SU-DHL-6 (cell line): ENCODE results near the gene DOCK6.

Source experiments
- H2AFZ ChIP-seq: fragments of 200-600 bp; sonication (generic); 2 replicates; pipeline ENCODE4 v1.6.1; 2014; ENCODE audit warnings: low read depth, mild to moderate bottlenecking, moderate library complexity, mixed read lengths, antibody characterized with exemption, low read length; ENCODE audit not compliant: severe bottlenecking
- H3F3A ChIP-seq: fragments of 200-600 bp; shearing (Covaris generic); 2 replicates; pipeline ENCODE4 v1.6.0; 2016; ENCODE audit warnings: antibody characterized with exemption, mild to moderate bottlenecking; ENCODE audit not compliant: insufficient read depth
- H3K27ac ChIP-seq: fragments of 200-600 bp; sonication (generic); 2 replicates; pipeline ENCODE4 v1.5.1; 2016; ENCODE audit warnings: low read depth, mild to moderate bottlenecking, low read length, moderate library complexity, mixed read lengths
- H3K27me3 ChIP-seq: fragments of 200-600 bp; sonication (generic), shearing (Covaris generic); 2 replicates; pipeline ENCODE4 v1.6.0; 2014; ENCODE audit warnings: mild to moderate bottlenecking, low read length
- H3K36me3 ChIP-seq: fragments of 200-600 bp; sonication (generic); 2 replicates; pipeline ENCODE4 v1.6.1; 2014; ENCODE audit warnings: mild to moderate bottlenecking, low read length, mixed read lengths
- H3K4me2 ChIP-seq: fragments of 300-600, 200-600 bp; shearing (Covaris generic), sonication (generic); 2 replicates; pipeline ENCODE4 v1.6.0; 2014; ENCODE audit warnings: low read length, low read depth, mild to moderate bottlenecking; ENCODE audit not compliant: poor library complexity, severe bottlenecking
- H3K4me3 ChIP-seq: fragments of 200-600 bp; sonication (generic); 2 replicates; pipeline ENCODE4 v1.5.1; 2014; ENCODE audit warnings: antibody characterized with exemption, low read length, mild to moderate bottlenecking, mixed read lengths; ENCODE audit not compliant: insufficient read depth, poor library complexity, severe bottlenecking
- H3K79me2 ChIP-seq: fragments of 200-600 bp; sonication (generic); 2 replicates; pipeline ENCODE4 v1.6.1; 2014; ENCODE audit warnings: mild to moderate bottlenecking, low read length, moderate library complexity; ENCODE audit not compliant: insufficient read depth
- H3K9ac ChIP-seq: fragments of 200-600 bp; sonication (generic); 2 replicates; pipeline ENCODE4 v1.7.0; 2014; ENCODE audit warnings: mild to moderate bottlenecking, low read length
- H3K9me2 ChIP-seq: fragments of 200-600 bp; sonication (generic); replicated peaks from 2 replicates; pipeline ENCODE4 v1.6.1; 2014; ENCODE audit warnings: low read length; ENCODE audit not compliant: insufficient read depth
- H3K9me3 ChIP-seq: fragments of 200-600 bp; sonication (generic); 2 replicates; pipeline ENCODE4 v1.6.1; 2014; ENCODE audit warnings: low read length, mixed read lengths; ENCODE audit not compliant: insufficient read depth
- H4K20me1 ChIP-seq: fragments of 200-600 bp; sonication (generic); 2 replicates; pipeline ENCODE4 v1.6.1; 2014; ENCODE audit warnings: low read depth, mild to moderate bottlenecking, antibody characterized with exemption, low read length, moderate library complexity, mixed read lengths
- EZH2phosphoT487 ChIP-seq: fragments of 200-600 bp; sonication (generic), shearing (Covaris generic); conservative IDR thresholded peaks from 2 replicates; pipeline ENCODE4 v1.6.1; 2018; ENCODE audit warnings: mild to moderate bottlenecking, antibody characterized with exemption, low read length, moderate library complexity, mixed read lengths
- TF ChIP-seq, protein P1 (sequence below): fragments of 200-600 bp; sonication (generic); IDR thresholded peaks from one replicate; pipeline ENCODE4 v1.5.1; 2017; ENCODE audit warnings: antibody characterized with exemption, mild to moderate bottlenecking, low read length, moderate library complexity; ENCODE audit not compliant: insufficient read depth, poor library complexity, severe bottlenecking

Gene DOCK6

DNA sequence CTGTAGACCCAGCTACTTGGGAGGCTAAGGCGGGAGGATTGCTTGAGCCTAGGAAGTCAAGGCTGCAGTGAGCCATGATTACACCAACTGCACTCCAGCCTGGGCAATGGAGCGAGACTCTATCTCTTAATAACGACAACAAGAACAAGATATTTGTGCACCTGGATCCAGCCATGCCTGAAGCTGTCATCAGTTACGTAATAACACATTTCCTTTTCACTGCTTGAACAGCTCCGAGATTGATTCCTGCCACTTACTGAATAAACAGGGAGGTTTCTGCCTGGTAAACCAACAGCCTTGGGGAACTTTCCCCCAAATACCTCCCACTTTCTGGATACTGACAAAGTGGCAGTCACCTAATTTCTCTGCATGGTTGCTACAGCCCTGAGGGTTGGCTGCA lies 70.4 kb downstream of the DOCK6 start:
- Histone ChIP-seq H3K9me3 (no peaks in the 10 kb centered on the region), H3K27ac (peak overlapping the region; percentile 80), H2AFZ (no peak overlapping the region), H3K27me3 (no peaks in the 10 kb centered on the region), H3K9me2 (no peaks in the 10 kb centered on the region), H4K20me1 (no peaks in the 10 kb centered on the region), H3K4me3 (no peak overlapping the region), H3K79me2 (no peaks in the 10 kb centered on the region), H3K4me2 (peak overlapping the region; percentile 54), H3F3A (0 out of 2 replicates have a peak, but pooled peaks cover 4% of the 10 kb centered on the region), H3K9ac (0 out of 2 replicates have a peak overlapping the region, but pooled peaks have one; percentile 17), H3K36me3 (no peaks in the 10 kb centered on the region)
- TF ChIP-seq, protein P1, sequence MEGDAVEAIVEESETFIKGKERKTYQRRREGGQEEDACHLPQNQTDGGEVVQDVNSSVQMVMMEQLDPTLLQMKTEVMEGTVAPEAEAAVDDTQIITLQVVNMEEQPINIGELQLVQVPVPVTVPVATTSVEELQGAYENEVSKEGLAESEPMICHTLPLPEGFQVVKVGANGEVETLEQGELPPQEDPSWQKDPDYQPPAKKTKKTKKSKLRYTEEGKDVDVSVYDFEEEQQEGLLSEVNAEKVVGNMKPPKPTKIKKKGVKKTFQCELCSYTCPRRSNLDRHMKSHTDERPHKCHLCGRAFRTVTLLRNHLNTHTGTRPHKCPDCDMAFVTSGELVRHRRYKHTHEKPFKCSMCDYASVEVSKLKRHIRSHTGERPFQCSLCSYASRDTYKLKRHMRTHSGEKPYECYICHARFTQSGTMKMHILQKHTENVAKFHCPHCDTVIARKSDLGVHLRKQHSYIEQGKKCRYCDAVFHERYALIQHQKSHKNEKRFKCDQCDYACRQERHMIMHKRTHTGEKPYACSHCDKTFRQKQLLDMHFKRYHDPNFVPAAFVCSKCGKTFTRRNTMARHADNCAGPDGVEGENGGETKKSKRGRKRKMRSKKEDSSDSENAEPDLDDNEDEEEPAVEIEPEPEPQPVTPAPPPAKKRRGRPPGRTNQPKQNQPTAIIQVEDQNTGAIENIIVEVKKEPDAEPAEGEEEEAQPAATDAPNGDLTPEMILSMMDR = no peak
- no peak for TF ChIP-seq EZH2phosphoT487

DNA sequence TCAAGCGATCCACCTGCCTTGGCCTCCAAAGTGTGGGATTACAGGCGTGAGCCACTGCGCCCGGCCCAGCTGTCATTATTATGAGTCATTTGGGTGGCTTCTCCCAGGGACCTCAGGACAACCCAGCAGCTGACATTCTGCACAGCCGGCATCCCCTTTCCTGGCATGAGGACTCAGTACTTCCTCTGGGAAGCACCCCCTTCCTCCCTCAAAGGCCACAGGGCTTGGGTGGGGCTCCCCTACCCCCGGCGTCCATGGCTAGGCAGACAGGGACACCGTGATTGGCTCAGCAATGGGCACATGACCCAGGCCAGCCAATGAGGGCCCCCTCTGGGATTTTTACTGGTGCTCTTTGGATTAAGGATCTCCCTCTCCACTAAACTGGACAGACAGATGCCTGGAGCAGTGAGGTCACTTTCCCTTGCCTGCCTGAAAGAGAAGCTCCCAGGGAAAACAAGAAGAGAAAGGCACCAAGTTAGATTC lies 71.0 kb downstream of the DOCK6 start:
- H3K9ac ChIP-seq = peak overlapping the region; percentile 17; the same call in 1 of the 2 replicates
- no peaks in the 10 kb centered on the region for H3K9me3 ChIP-seq
- peak overlapping the region; percentile 42 for H2AFZ ChIP-seq
- H3K4me3 ChIP-seq = no peak overlapping the region
- peak overlapping the region; percentile 80 for H3K27ac ChIP-seq
- H3K4me2 ChIP-seq = peak overlapping the region; percentile 54
- no peaks in the 10 kb centered on the region for H3K79me2 ChIP-seq
- 0 out of 2 replicates have a peak, but pooled peaks cover 4% of the 10 kb centered on the region for H3F3A ChIP-seq
- H4K20me1 ChIP-seq = no peaks in the 10 kb centered on the region
- no peak for TF ChIP-seq EZH2phosphoT487
- TF ChIP-seq, protein P1 = no peak
- no peaks in the 10 kb centered on the region for H3K36me3 ChIP-seq
- no peaks in the 10 kb centered on the region for H3K27me3 ChIP-seq
- H3K9me2 ChIP-seq = no peaks in the 10 kb centered on the region

DNA sequence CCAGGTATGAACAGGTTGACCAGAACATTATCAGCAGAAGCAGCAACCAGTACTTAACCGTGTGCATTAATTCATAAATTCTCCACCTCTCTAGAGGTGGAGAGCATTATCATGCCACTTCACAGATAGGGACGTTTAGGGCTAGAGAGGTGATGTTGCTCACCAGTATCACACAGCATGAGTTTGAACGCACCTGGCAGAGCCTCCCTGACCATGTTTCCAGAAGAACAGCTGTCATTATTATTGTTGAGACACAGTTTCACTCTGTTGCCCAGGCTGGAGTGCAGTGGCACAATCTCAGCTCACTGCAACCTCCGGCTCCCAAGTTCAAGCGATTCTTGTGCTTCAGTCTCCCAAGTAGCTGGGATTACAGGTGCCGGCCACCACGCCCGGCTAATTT lies 71.8 kb downstream of the DOCK6 start:
- TF ChIP-seq, protein P1 = no peak
- TF ChIP-seq EZH2phosphoT487 = no peak
- H3K79me2 ChIP-seq = no peaks in the 10 kb centered on the region
- H3K27me3 ChIP-seq = no peaks in the 10 kb centered on the region
- no peaks in the 10 kb centered on the region for H3K9me2 ChIP-seq
- no peak overlapping the region for H3K9ac ChIP-seq
- H3K9me3 ChIP-seq = no peaks in the 10 kb centered on the region
- 0 out of 2 replicates have a peak, but pooled peaks cover 4% of the 10 kb centered on the region for H3F3A ChIP-seq
- no peaks in the 10 kb centered on the region for H3K36me3 ChIP-seq
- no peak overlapping the region for H3K4me3 ChIP-seq
- H3K27ac ChIP-seq = peak overlapping the region; percentile 31
- H2AFZ ChIP-seq = no peak overlapping the region
- no peaks in the 10 kb centered on the region for H4K20me1 ChIP-seq
- no peak overlapping the region for H3K4me2 ChIP-seq
